T1000 (cell line): ENCODE measurements around the gene TMEM247.
"Not testable (repeated sequence)": the region's sequence is repeated elsewhere in the genome, so short reads cannot be mapped to it uniquely, and the experiment has no call there.

ENCODE experiments used
- DNase-seq: peaks from one replicate; lab custom pipeline; 2025; ENCODE audit warnings: mixed read lengths; lab: John Stamatoyannopoulos, UW

Gene TMEM247

GRCh38 chr2:46512185-46512584 lies 32.8 kb downstream of the TMEM247 start:
- DNase-seq, result no peak

DNA sequence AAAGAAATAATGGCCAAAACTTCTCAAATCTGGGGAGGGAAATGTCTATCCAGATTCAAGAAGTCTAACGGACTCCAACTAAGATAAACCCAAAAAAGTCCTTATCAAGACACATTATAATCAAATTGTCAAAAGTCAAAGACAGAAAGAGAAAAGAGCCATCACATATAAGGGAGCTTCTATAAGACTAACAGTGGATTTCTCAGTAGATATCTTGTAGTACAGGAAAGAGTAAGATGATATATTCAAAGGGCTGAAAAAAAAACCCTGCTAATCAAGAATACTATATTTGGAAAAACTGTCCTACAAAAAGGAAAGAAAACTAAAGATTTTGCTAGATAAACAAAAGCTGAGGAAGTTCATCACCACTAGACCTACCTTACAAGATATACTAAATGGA lies 35.4 kb downstream of the TMEM247 start:
- DNase-seq, result no peak

DNA sequence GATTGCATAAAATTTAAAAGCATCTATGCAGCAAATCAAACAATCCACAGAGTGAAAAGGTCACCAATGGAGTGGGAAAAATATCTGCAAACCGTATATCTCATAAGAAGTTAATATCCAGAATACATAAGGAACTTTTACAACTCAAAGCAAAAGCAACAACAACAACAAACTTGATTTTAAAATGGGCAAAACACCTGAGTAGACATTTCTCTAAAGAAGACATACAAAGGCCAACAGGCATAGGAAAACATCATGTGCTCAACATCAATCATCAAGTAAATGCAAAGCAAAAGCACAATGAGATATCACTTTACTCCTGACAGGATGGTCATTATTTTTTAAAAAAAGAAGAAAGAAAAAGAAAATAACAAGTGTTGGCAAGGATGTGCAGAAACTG lies 38.1 kb downstream of the TMEM247 start:
- DNase-seq, result no peak

DNA sequence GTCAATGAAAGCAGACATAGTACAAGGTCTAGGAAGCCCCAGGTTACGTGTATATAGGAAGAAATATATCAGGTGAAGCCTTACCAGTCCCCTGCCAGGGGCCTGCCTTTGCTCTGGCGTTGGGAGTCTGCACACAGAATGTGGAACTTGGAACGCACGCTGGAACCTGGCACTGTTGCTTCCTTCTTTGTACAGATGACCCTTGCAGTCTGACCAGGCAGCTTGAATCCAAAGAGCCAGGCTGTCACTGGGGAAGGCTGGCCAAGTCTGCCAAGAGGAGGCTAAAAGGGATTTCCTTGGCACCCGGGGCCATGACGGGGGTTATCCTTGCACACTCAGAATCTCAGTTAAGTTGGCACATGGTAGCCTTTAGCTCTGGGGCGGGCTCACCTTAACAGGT lies 39.5 kb downstream of the TMEM247 start:
- DNase-seq, result no peak

DNA sequence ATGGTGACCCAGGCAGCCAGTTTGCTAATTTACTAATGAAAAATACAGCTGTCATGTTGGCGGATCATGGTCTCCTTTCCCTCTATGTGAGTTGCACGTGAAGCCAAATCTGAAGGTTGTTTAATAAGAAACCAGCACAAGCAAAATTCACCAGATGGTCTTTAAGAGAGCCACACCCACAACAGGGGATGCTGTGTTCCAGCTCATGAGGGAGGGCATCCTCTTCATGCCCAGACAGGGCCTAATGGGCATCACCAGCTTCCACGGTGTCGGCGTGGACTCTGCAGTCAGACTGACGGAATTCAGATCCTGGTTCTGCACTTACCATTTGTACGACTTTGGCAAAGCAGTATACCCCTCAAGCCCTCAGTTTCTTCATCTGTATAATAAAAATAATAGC lies 39.9 kb downstream of the TMEM247 start:
- DNase-seq, result no peak

DNA sequence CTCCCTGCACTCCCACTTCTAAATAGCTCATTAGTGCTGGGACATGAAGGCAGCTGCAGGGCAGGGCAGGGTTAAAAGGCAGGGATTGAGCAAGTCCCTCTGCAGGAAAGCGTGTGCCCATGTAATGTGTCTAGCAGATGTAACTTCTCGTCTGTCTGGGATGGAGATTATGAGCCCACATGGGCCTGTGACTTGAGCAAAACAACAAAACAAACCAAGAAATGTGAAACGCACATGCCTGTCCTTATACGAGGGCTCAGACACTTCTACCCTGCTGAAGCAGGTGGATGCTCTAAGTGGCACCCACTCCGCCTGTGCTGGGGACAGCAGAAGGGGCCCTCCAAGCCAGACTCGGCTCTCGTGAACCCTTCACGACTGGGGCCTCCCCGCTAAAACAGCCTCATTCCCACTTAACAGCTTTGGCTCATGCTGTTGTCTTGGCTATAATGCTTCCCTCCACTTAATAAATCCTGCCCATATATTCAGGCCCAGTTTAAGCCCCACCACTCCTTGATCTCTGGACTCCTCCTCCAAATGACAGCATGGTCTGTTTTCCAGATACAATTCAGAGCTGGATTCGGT lies 40.9 kb downstream of the TMEM247 start:
- no peak for DNase-seq

DNA sequence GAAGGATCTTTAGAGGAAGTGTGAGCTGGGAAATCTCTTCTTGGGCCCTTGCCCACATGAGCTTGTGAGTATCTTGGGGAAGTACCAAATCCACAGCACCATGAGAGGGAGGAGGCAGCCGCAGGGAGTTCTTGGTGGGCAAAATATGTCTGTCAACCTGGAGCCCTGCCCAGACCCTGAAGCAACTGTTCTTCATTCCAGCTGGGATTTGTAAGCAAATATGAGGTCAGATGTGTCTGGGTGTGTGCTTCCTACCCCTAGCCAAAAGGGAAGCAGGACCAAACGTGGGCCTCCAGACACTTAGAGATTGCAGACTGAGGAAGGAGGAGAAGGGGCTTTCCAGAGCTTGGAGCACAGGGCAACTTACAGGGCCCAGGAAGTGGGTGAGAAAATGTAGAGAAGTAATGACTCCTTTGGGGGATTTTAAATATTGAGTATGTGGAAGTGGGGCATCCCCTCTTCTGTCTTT lies 41.9 kb downstream of the TMEM247 start:
- DNase-seq, result peak; percentile 37

DNA sequence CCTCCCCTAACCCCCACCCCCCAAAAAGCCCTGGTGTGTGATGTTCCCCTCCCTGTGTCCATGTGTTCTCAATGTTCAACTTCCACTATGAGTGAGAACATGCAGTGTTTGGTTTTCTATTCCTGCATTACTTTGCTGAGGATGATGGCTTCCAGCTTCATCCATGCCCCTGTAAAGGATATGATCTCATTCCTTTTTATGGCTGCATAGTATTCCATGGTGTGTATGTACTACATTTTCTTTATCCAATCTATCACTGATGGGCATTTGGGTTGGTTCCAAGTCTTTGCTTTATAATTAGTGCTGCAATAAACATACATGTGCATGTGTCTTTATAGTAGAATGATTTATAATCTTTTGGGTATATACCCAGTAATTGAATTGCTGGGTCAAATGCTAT lies 43.0 kb downstream of the TMEM247 start:
- DNase-seq, result not testable (repeated sequence)

DNA sequence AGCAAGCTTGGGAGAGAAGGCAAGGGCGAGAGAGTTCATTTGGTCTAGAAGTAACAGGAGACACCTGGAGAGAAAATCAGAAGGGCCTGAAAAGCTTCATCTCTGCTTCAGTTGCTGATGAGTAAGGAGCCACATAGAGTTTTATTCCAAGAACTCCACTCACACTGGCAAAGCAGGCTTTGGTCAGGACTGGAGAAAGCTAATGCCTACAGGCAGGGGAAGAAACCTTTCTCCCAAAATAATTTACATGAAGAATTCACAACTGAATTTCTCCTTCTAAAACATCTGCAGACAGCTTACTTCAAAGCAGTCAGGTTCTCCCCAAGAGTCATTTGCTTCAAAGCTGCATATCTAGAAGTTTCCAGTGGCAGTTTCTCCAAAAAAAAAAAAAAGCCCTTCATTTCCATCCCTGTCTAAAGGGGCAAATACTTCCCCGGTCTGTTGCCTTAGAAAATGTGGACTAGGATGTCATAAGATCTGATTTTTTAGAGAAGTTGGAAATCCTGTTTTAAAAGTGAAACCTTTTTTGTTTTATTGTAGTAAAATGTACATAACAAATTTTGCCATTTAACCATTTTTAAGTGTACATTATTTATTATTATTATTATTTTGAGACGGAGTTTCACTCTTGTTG lies 46.3 kb downstream of the TMEM247 start:
- DNase-seq, result no peak

DNA sequence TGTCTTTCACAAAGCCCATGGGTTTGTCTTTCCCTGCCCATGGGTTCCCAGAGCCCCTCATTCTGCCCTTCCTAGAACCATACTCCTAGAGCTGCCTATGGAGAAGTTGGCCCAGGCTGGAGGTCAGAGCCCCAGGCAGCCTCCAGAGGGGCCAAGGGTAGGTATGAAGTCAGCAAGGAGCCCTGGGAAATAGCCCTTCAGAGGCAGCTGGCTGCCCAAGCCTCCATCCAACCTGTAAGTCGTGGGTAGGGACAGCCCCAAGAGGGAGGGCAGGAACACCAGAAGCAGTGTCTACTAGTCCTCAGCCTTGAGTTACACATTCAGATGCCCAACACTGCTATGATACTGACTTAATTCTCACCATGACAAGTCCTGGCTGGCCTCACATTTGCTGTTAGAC lies 49.5 kb downstream of the TMEM247 start:
- no peak for DNase-seq

GRCh38 chr2:46530639-46531038 lies 51.3 kb downstream of the TMEM247 start:
- no peak for DNase-seq

GRCh38 chr2:46531863-46532262 lies 52.5 kb downstream of the TMEM247 start:
- DNase-seq, result no peak
